Measurements from ENCODE around the gene PCP4. TPM values are rescaled to one million over a fixed set of nuclear protein-coding genes. Genes with fewer than 3 reads are reported as not detected.

Gene PCP4
- total and polyA plus RNA-seq, 7 donors = 0.06 TPM; not detected in 6

- H3K27ac ChIP-seq = no peak overlapping the region
- intact Hi-C loops (cut with DNase I) = no loop called here
- H3K4me1 ChIP-seq = no peaks in the 10 kb centered on the region
- no peak overlapping the region for H3K4me3 ChIP-seq
- H3K36me3 ChIP-seq (ENCODE audit: insufficient read depth in 1 of 2, low read depth in 1 of 2) = no peaks in the 10 kb centered on the region
- DNase-seq (no peak), ATAC-seq (no peak)
- peaks cover 0 to 3% (median 3%) of the 10 kb centered on the region in 3 donors for H3K27me3 ChIP-seq (ENCODE audit: insufficient read depth in 3 of 3, low read length in 2 of 3)
- WGBS, 3 donors = 38 to 47% (median 42%) methylated on average over 8 of the region's 8 CpGs
- H3K9me3 ChIP-seq = no peaks in the 10 kb centered on the region
- no peak for TF ChIP-seq CTCF (IDR thresholded peaks at IDR 0.05)
These were observed 14.4 kb downstream of the PCP4 start for GRCh38 chr21:39881661-39882060.

GRCh38 chr21:39882151-39882838 is 15.1 kb downstream of the PCP4 start:
- H3K36me3 ChIP-seq (ENCODE audit: insufficient read depth in 1 of 2, low read depth in 1 of 2) = no peaks in the 10 kb centered on the region
- TF ChIP-seq CTCF (IDR thresholded peaks at IDR 0.05) = no peak
- intact Hi-C loops (cut with DNase I) = no loop called here
- H3K9me3 ChIP-seq = no peaks in the 10 kb centered on the region
- ATAC-seq = peak in 1 of 4 donors; percentile 25
- no peak overlapping the region for H3K27ac ChIP-seq
- no peak for DNase-seq
- H3K27me3 ChIP-seq (ENCODE audit: insufficient read depth in 3 of 3, low read length in 2 of 3) = peaks cover 0 to 3% (median 3%) of the 10 kb centered on the region in 3 donors
- no peak overlapping the region for H3K4me3 ChIP-seq
- no peaks in the 10 kb centered on the region for H3K4me1 ChIP-seq
- 31 to 34% (median 33%) methylated on average over 13 of the region's 13 CpGs for WGBS, 3 donors

- intact Hi-C loops (cut with DNase I) = no loop called here
- no peak for DNase-seq
- Histone ChIP-seq H3K9me3 (no peaks in the 10 kb centered on the region), H3K27me3 (ENCODE audit: insufficient read depth in 3 of 3, low read length in 2 of 3) (peaks cover 0 to 3% (median 3%) of the 10 kb centered on the region in 3 donors), H3K27ac (no peak overlapping the region), H3K4me3 (no peak overlapping the region), H3K36me3 (ENCODE audit: insufficient read depth in 1 of 2, low read depth in 1 of 2) (no peaks in the 10 kb centered on the region), H3K4me1 (no peaks in the 10 kb centered on the region)
- WGBS, 3 donors = 25 to 44% (median 37%) methylated on average over 3 of the region's 3 CpGs
- TF ChIP-seq CTCF (IDR thresholded peaks at IDR 0.05) = no peak
- no peak for ATAC-seq
These were observed 15.6 kb downstream of the PCP4 start for GRCh38 chr21:39882839-39883195.

GRCh38 chr21:39885119-39885848 is 18.0 kb downstream of the PCP4 start:
- intact Hi-C loops (cut with DNase I) = no loop called here
- peak in 1 of 2 donors; percentile 23 for DNase-seq
- H3K27me3 ChIP-seq (ENCODE audit: insufficient read depth in 3 of 3, low read length in 2 of 3) = peaks cover 0 to 3% (median 3%) of the 10 kb centered on the region in 3 donors
- no peak overlapping the region for H3K4me3 ChIP-seq
- TF ChIP-seq CTCF (IDR thresholded peaks at IDR 0.05) = no peak
- no peak overlapping the region for H3K27ac ChIP-seq
- no peaks in the 10 kb centered on the region for H3K4me1 ChIP-seq
- peak in 1 of 4 donors; percentile 51 for ATAC-seq
- no peaks in the 10 kb centered on the region for H3K9me3 ChIP-seq
- no peaks in the 10 kb centered on the region for H3K36me3 ChIP-seq (ENCODE audit: insufficient read depth in 1 of 2, low read depth in 1 of 2)
- WGBS, 3 donors = 34 to 51% (median 38%) methylated on average over 16 to 17 of the region's 17 CpGs
